HG02973 (cell line): Measurements from ENCODE around the gene SNCAIP.
"Not testable (repeated sequence)": the region's sequence is repeated elsewhere in the genome, so short reads cannot be mapped to it uniquely, and the experiment has no call there.

Experiments used
- ATAC-seq: cut with Tn5 transposase; IDR thresholded peaks from one replicate; pipeline ENCODE4 v1.9.1; 2021; ENCODE audit warnings: moderate library complexity; ENCODE audit not compliant: unreplicated experiment

The SNCAIP gene

DNA sequence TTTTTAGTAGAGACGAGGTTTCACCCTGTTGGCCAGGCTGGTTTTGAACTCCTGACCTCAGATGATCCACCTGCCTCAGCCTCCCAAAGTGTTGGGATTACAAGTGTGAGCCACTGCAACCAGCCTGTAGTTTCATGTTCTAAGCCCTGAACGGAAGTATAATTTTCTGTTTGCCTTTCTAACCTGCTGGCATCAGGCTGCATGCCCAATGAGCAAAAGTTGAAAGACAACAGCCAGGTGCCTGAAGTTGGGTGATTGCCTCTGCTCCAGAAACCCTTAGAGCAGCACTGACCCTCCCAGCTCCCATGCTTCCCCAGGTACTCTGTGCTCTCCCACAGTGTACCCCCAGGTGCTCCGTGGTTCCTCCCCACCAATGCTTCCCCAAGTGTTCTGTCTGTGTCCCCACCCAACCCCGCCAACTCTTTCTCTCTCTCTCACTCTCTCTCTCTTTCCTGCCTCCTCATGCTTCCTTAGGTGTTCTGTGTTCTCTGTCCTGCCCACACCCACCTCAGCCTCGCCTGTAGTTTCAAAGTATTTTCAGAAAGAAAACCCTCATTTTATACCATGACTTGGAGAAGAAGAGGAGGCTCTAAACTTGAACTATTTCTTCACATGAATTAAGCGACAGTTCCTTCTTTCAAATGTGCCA, 145.3 kb downstream of the SNCAIP start:
- no peak for ATAC-seq

DNA sequence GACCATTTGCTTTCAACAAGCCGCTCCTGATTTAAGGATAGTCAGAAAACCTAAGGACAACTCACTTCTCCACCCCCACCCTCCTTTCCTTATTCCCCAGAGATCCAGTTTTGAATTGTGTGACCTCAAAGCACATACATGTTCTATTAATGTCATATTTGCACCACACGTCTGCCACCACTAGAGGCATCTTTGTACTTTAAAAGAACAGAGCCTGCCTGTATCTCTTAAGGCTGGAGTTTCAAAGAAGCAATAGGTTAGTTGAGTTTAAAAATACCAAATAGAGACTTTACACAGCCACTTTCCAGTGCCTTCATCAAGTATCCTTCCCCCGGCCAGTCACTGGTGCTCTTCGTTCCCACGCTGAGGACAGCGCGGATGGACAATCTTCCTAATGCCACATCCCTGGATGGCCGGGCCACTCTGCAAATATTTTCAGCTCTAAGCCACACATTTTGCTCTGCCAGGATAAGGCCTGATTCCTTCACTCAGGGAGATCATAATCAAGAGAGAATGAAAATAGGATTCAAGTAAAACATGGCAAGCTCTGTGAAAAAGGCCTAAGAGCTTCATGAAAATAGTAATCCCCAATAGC, 146.3 kb downstream of the SNCAIP start:
- peak; percentile 88 for ATAC-seq

DNA sequence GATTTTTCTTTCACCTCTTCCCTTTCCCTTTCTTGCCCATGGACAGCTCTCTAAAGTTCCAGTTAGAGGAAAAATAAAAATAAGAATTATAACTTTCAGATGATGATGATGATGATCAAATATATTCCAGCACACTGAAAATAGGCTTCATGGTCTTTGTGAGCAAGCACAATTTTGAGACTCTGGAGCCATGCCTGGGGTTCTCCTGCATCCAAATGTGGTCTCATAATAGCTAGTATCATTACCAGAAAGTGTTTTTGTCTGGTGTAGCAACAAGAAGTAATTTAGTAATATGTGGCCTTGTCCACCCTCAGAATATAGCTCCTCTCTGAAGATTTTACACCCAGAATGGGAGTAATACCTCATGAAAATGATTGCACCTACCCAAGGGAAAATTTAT, 150.4 kb downstream of the SNCAIP start:
- ATAC-seq, result no peak

DNA sequence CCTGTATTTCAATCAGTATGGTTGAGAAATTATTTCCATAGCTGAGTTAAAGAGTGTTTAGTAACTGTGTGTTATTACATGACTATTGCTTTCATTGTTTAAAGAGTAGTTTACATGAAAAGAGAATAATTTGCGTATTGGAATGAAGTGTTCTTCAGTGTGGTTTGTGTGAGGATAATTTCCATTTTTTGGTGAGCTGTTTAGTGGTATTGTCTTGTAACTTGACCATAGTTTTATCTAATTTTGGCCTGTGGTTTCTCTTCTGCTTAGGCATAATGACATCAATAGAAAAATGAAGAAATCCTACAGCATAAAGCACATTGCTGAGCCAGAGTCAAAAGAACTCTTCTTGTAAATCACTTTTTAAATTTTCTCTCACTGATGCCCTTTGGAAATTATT, 151.2 kb downstream of the SNCAIP start:
- ATAC-seq, result no peak

DNA sequence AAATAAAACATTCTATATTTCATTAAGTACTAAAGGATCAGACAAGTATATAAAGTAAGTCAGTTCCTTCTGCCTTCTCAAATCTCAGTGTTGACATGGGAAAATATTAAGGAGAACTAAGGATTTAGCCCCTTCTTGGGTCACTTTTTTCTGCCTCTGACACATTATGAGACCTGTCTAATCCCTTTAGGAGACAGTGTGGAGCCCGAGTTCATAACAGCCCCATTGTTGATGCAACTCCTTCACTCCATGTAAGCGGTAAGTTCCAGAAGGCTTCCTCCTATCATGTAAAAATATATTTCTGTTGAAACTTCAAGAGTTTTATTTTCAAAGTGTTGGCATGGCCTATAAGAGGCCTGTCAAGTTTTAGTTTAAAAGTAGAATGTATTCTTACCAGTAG, 152.2 kb downstream of the SNCAIP start:
- ATAC-seq, result no peak

DNA sequence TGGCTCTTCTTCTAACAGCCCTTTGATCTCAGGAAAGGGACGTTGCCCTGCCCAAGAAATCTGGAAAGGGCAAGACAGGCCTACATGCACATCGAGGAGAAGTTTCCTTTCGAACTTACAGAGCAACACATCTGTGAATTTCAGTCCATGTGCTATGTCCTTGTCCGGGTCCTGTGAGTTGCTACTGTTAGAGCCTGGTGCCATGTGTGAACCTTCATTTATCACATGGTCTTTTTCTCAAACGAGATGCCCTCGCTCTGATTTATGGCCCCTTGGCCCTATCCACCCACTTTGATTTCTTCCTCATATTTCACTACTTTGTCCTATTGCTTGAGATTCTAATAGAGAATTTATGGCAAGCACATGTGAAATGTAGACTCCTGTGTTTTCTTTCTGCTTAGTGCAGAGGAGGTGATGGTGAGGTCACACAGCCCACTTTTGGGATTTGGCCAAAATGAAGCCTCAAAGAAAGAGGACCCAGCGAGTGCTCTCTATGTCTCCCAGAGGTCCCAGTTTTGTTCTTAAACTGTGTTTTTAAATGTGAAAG, 153.1 kb downstream of the SNCAIP start:
- no peak for ATAC-seq

DNA sequence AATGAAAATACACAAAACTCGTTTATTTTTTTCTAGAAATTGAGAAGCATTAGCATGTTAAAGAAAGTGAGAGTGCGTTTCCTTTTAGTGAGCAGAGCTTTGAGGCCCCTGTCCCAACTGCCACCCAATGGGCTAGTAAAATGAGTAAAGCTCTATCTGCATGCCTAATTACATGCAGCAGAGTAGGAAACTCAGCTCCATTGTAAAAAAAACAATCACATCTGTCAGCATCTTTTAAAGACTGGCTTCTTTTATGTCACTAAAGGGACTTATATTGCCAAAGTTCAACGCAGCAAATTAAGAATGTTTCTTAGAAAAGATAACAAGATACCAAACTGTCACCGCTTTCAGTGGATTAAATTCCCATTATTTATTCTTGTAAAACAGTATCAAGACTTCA, 154.0 kb downstream of the SNCAIP start:
- ATAC-seq, result no peak

DNA sequence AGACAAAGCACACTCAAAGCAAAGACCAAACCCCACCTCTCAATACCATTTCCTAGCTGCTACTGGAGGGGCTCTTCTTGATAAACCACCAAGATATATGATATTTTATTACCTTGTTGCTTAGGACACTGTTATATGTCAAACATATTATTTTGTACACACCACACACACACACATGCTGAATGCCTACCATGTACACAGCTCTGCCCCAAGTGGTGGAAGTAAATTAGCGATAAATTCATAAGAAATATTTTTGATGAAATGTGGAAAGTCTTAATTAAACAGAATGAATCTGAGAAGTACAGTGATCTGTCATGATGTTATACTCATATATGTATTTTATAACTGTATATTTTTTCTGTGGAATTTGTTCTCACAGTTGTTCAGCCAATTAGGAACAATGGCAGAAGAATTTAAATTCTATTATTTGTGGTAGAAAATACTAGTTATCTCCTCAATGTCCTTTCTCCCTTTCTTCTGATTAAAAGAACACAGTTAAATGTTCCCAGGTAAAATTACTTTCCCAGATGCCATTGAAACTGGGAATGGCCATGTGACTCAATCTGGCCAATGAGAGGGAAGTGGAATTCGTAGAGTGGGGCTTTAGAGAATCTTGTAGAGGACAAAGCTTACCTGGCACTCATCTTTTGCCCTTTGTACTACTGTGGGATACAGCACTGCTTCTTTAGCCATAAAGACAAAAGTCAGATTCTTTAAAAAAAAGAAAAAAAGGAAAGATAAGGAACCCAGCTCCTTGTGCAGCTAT, 156.5 kb downstream of the SNCAIP start:
- ATAC-seq, result no peak

DNA sequence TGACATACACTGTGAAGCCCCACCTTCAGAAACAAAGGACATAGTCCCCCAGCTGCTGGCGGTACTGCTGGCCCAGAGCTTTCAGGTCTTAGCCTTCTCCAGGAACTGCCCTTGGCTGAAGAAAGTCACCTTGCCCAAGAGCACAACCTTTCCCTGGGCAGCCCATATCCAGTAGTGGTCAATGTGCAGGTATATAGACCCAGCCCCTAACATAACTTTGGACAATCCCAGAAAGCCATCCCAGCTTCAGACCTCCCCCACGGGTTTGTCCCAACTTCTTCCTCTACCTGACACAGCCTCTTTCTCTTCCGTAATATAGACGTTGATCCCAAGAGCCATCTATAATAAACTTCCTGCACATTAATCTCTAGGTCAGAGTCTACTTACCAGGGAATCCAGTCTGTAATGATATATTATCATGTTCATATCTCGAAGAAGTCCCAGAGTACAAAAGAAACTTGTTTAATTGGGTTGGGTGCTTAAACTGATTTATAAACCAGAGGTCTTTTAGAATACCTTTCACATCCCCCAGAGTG, 157.4 kb downstream of the SNCAIP start:
- ATAC-seq, result no peak

DNA sequence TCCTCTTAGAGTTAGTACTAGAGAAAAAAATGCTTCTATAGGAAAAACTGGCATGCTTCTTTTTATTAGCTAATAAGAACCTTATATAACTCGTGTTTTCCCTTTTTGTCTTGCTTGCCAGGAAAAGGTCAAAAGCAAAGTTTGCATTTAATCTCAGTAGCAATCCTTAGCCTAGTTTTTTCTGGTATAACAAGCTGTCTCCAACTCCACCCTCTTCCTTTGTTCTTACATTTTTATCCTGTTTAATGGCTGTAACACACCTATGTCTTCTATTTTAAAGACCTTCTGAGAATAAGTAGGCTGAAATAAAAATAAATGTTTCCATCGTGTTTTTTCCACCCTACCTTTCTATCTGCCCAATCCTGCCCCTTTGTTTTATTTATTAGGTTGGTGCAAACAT, 158.3 kb downstream of the SNCAIP start:
- ATAC-seq, result no peak

DNA sequence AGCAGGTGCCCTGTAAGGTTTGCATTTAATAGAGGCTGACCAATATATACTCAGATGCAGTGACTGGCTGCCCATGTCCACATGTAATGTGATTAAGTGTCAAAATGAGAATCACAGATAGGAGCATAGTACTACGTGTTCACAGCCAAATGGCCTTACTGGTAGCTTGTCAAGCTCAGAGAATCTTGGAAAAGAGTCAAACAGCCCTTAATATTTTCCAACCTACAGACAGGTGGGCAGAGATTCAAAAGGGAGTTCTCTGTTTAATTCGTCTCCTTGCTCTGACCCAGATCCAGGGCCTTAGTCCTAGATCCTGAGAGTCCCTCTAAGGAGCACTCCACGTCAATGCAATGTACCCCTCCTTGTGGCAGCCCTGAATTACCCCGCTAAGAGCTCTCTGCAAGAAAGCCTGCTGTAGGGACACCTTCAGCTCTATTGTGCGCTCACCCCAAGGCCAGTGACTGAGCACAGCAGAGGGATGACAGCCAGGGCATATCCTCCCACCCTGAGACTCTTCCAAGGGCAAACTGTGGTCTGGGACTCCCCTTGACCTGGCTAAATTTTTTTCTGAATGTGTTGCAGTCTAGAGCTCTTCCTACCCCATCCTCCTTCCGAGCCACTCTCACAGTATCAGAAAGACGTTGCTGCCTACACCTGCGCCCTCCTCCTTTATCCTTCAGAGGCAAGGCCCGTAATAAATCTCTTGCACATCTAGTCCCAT, 159.2 kb downstream of the SNCAIP start:
- no peak for ATAC-seq

DNA sequence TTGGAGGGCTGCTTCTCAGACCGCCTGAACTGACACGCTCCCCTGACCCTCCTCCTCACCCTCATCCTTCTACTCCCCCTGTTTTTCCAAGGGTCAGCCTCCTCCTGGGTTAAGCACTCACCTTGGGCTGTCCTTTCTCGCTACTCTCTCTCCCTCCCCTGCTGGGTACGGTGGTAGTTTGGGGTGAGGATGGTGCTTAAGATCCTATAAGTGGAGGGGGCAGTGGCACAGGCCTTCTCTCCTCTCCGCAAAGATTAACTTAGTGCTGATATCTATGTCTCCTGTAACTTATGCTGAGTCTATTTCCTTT, 159.7 kb downstream of the SNCAIP start:
- no peak for ATAC-seq

DNA sequence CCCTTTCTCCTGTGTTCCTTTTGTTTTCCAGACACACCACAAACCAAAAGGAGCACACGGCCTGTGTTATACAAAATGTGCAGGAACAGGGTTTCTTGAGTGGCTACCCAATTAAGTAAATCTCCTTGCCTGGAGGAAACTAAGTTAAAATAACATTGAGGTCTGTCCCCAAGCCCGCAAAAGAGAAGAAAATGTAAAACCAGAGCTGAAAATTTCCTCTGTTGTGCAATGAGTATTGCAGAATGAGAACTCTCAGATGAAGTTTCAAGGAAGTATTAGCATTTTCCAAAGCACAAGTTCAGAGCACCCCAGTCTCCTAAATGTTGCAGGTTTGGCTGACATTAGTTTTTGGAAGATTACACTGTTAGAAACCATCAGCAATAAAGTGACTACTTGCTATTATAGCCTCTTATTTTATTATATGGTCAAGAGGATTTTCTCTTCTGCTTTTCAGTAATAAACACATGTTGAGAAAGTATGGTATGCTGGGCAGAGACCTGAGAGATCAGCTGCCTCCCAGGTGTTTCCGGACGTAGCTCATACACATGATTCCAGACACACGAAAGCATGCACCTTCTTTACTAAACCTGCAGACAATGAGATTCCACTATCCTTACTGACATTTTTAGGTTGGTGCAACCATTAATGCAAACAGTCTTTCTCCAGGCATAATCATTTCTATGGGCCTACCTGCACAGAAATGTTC, 161.3 kb downstream of the SNCAIP start:
- no peak for ATAC-seq

DNA sequence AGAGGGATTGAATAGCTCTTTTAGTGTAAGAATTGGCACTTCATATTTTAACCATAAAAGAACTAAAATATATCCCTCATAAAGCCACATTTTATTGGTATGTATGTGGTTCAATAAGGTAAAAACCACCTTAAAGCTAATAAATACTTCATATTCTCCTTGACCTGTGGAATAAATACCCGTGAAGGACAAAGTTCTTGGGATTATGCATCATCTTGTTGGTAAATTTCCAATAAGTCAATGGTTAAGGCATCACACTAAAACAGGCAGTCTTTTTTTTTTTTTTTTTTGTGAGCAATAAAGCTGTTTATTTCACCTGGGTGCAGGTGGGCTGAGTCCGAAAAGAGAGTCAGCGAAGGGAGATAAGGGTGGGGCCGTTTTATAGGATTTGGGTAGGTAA, 161.9 kb downstream of the SNCAIP start:
- ATAC-seq, result no peak

DNA sequence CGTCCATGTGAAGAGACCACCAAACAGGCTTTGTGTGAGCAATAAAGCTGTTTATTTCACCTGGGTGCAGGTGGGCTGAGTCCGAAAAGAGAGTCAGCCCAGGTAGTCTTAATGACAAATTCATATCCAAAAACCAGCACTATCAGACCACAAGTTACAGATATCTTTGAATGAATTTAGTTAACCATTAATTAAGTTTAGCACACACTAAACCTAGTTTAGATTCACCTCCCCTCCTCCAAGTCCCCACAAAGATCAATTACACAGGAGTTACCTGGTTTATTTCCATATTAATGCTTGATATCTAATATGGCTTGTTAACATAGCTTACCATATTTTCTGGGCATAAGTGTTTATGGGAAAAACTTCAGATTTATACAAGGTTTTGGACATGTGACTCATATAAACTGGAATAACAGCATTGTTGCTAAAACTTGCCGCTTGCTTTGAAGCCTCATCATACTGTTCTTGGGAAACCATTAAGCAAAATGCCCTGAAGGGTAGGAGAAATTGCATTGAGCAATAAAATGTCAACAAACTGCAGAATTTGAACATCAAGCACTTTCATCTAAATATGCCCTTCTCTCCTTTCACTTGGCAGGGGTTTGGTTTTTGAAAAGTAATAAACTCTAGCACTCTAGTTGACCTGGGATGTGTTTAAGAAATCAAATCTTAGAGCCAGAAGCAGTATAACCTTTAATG, 166.9 kb downstream of the SNCAIP start:
- ATAC-seq, result no peak

DNA sequence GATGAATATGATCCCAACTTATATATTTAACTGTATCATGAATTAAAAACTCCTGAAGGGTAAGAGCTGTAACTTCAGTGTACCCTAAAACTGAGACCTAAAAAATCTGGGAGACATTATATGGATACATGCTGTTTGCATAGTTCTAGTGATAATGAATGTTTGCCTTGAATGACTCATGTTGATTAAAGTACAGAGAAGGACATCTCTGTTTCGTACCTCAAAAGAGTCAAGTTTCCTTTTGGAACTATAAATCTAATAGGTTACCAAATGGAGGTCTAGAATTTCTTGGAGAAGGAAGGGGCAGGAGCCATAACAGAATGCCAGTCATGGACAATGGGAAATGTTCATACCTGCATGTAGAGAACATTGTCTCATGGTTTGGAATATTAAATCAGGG, 168.1 kb downstream of the SNCAIP start:
- ATAC-seq, result no peak

DNA sequence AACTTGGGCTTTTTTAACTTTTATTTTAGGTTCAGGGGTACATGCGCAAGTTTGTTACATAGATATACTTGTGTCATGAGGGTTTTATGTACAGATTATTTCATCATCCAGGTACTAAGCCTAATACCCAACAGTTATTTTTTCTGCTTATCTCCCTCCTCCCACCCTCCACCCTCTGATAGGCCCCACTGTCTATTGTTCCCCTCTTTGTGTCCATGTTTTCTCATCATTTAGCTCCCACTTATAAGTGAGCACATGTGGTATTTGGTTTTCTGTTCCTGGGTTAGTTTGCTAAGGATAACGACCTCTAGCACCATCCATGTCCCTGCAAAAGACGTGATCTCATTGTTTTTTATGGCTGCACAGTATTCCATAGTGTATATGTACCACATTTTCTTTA, 172.1 kb downstream of the SNCAIP start:
- ATAC-seq, result no peak

DNA sequence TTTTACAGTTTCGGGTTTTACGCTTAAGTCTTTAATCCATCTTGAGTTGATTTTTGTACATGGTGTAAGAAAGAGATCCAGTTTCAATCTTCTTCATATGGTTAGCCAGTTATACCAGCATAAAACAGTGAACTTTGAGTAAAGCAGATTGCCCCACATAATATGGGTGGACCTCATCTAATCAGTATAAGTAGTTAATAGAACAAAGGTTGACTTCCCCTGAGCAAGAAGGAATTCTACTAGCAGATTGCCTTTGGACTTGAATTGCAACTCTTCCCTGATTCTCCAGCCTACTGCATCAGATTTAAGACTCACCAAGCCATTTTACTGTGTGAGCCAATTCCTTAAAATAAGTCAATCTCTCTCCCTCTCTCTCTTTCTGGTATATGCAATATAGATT, 173.2 kb downstream of the SNCAIP start:
- ATAC-seq, result no peak

DNA sequence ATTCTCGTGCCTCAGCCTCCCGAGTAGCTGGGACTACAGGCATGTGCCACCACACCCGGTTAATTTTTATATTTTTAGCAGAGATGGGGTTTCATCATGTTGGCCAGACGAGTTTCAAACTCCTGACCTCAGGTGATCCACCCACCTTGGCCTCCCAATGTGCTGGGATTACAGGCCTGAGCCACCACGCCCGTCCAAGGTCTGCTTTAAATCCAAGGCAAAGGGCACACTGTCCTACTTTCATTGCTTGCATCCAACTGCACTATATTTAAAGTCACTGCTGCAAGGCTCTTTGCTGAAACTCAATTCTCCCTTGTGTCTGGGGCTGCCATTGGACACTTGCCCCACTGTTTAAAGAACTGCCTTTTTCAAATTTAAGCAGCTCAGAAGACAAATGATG, 174.6 kb downstream of the SNCAIP start:
- not testable (repeated sequence) for ATAC-seq

DNA sequence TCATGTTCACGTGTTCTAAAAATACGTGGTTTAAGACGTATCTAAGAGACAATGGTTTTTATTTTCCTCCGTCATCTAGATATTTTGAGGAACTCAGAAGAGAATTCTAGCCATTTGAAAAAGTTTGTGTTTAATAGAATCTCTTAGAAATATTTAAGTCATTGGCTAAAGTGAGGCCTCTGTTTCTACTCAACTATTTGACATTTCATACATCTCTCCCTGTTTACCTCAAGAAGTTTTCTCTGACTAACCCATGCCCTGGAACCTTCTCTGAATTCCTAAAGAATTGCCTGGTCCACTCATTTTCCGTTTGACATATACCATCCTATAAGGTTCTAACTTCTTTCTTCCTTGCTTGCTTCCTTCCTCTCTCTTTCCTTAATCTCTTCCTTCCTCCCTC, 178.7 kb downstream of the SNCAIP start:
- ATAC-seq, result no peak
